PC-3 (cell line): ENCODE data around the gene ACTG1.

Experiments
- EZH2 ChIP-seq: fragments of 300-600 bp; sonication (generic); IDR thresholded peaks from one replicate; pipeline ENCODE4 v1.6.1; 2017; ENCODE audit warnings: antibody characterized with exemption, mild to moderate bottlenecking, low read length; ENCODE audit not compliant: unreplicated experiment
- EZH2phosphoT487 ChIP-seq: fragments of 300-600 bp; sonication (generic); IDR thresholded peaks from 2 replicates; pipeline ENCODE4 v1.6.1; 2018; ENCODE audit warnings: mild to moderate bottlenecking, antibody characterized with exemption, low read length, borderline replicate concordance
- TF ChIP-seq, protein P1 (sequence below): fragments of 300-600 bp; sonication (generic); conservative IDR thresholded peaks from 2 replicates; pipeline ENCODE4 v1.5.1; 2017; ENCODE audit warnings: antibody characterized with exemption, low read depth, mild to moderate bottlenecking, low read length

DNA sequence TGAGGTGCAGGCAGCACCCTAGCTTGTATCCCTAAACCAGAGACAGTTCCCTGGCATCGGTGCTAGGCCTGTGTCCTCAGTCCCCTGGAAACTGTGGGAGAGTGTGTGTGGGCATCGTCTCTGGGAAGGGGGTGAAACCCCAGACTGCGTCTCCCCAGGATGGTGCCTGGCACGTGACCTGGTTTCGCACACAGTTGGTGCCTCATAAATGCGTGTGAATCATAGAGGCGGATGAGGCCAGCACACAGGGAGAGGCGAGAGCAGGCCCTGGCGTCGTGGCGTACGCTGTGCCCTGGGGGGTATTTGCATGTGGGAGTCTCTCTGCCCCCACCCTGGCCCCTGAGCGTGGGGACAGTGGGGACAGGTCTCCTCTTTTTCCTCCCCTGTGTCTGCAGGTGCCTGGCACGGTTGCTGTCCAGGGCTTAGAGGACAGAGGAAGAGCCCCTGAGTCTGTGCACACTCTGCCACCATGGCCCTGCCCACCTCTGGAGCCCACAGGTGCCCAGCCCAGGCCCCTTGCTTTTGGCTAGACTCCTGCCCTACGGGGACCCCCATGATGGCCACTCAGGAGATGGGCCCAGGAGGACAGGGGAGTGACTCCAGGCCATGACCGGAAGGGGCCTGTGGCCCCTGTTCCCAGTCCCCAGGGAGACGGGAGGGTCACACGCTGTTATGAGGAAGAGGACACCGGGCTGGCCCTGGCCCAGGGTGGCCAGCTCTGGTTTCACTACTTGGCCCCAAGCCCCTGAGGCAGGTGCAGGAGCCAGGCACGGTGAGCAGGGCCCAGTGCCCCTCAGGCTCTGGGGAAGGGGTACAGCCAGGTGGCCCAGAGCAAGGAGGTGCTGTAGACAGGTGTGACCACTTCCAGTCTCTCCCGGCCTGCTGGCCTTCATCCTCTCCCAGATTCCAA, 14.3 kb upstream of the ACTG1 start:
- TF ChIP-seq, protein P1, sequence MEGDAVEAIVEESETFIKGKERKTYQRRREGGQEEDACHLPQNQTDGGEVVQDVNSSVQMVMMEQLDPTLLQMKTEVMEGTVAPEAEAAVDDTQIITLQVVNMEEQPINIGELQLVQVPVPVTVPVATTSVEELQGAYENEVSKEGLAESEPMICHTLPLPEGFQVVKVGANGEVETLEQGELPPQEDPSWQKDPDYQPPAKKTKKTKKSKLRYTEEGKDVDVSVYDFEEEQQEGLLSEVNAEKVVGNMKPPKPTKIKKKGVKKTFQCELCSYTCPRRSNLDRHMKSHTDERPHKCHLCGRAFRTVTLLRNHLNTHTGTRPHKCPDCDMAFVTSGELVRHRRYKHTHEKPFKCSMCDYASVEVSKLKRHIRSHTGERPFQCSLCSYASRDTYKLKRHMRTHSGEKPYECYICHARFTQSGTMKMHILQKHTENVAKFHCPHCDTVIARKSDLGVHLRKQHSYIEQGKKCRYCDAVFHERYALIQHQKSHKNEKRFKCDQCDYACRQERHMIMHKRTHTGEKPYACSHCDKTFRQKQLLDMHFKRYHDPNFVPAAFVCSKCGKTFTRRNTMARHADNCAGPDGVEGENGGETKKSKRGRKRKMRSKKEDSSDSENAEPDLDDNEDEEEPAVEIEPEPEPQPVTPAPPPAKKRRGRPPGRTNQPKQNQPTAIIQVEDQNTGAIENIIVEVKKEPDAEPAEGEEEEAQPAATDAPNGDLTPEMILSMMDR = no peak
- no peak for TF ChIP-seq EZH2phosphoT487
- TF ChIP-seq EZH2 = no peak
